HG03045 (cell line): ENCODE measurements around the gene AFAP1L2.

Source experiments
- ATAC-seq: cut with Tn5 transposase; IDR thresholded peaks from one replicate; pipeline ENCODE4 v1.9.1; 2021; ENCODE audit warnings: mild to moderate bottlenecking, moderate library complexity; ENCODE audit not compliant: unreplicated experiment

AFAP1L2 gene

GRCh38 chr10:114392112-114392835 is 12.0 kb downstream of the AFAP1L2 start:
- ATAC-seq, result no peak

GRCh38 chr10:114391599-114391998 is 12.7 kb downstream of the AFAP1L2 start:
- no peak for ATAC-seq

GRCh38 chr10:114389426-114389825 is 14.9 kb downstream of the AFAP1L2 start:
- no peak for ATAC-seq

DNA sequence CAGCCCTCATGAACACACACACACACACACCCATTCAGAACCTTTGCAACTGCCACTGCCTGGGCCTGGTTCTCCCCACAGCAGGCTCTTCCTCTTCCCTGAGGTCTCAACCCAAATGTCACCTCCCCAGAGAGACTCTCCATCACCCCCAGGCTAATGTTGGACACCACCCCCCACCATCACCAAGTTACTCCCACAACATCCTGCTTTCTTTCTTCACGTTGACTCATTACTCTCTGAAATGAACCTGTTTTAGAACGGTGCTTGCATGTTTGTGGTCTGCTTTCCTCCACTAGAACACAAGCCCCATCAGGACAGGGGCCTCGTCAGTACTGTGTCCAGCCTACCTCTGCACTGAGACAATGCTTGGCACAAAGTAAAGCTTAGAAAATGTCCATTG is 16.0 kb downstream of the AFAP1L2 start:
- ATAC-seq, result no peak

DNA sequence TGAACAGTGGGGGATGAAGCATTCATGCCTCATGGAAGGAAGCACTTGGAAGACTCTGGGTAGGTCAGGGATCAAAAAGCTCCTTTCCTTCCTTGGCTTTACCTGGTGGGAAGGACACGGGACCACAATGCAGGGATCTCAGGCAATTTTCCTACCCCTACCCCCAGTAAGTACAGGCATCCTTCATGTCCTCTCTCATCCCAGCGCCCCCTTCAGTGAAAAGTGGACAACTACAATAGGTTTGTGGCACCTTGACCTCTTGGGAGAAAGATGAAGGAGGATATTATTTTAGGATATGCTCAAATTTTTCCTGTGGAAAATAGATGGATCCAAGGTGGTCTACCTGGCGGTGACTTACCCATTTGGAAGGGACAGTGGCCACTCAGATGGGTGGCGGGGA is 16.5 kb downstream of the AFAP1L2 start:
- no peak for ATAC-seq

GRCh38 chr10:114386452-114386851 is 17.9 kb downstream of the AFAP1L2 start:
- no peak for ATAC-seq

GRCh38 chr10:114385557-114385956 is 18.7 kb downstream of the AFAP1L2 start:
- ATAC-seq, result no peak

DNA sequence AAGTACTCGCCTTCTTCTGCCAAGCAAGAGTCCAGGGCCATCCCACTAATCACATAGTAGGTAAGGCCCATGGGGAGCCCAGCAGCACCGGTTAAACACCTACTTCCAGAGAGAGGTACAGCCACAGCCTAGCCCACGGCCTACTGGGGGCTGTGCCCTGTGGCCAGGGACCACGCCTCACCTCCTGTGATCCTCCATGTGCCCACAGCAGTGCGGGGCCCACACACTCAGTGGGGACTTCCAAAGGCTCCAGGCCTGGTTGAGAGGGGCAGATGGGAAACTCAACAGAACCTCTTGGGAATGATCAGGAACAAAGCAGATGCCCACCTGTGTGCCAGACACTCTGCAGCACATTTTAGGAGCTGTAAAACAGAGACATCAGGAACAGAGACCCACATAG is 19.7 kb downstream of the AFAP1L2 start:
- ATAC-seq, result no peak

- ATAC-seq, result no peak
These were observed 20.1 kb downstream of the AFAP1L2 start for GRCh38 chr10:114384181-114384580.

- ATAC-seq, result no peak
These were observed 23.5 kb downstream of the AFAP1L2 start for GRCh38 chr10:114380797-114381196.

DNA sequence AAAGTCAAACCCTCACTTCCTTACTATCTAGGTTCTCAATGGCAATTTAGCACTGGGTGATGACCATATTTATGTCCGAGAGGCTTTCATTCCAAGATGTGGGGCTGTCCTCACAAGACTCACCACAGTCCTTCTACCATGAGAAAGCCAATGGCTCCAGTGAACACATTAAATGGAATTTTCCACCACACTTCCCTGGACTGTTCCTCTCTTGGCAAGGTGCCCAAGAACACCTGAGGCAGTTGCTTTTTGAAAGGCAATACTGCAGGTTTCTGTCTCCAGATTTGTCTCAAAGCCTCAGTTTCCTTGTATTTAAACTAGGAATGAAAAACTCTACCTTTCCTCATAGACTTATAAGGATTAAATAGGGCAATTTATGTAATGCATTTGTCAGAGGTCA is 24.2 kb downstream of the AFAP1L2 start:
- no peak for ATAC-seq

DNA sequence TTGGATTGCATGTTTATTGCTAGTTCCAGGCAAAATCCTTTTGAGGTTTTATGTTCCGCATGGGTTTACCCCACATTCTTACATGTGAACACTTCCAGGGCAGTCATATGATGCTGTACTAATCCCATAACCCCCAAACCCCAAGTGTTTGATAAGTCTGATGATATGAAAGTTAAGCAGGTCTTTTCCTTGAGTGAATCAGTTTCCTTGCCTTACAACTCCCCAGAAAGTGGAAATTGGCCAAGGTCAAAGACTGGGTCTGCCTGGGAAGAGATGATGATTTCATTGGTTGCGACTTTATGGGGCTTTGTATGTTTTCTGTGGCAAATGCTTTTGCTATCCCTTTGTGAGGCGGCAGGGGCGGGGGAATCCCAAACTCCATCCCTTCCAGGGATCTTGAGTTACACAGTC is 24.7 kb downstream of the AFAP1L2 start:
- no peak for ATAC-seq

GRCh38 chr10:114376523-114376922 is 27.8 kb downstream of the AFAP1L2 start:
- ATAC-seq, result no peak

DNA sequence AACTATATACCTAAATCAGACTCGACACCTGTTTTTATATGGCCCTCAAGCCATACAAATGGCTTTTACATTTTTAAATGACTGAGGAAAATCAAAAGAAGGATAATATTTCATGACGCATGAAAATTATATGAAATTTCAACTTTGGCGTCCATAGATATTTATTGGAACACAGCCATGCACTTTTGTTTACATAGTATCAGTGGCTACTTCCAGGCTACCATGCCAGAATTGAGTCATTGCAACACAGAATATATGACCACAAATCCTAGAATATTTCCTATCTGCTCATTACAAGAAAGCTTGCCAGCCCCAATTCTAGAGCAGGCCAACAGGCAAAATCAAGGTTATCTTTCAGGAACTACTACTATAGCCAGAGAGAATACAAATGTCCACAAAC is 29.3 kb downstream of the AFAP1L2 start:
- no peak for ATAC-seq

GRCh38 chr10:114374053-114374791 is 30.1 kb downstream of the AFAP1L2 start:
- no peak for ATAC-seq

GRCh38 chr10:114373631-114374030 is 30.7 kb downstream of the AFAP1L2 start:
- ATAC-seq, result no peak

DNA sequence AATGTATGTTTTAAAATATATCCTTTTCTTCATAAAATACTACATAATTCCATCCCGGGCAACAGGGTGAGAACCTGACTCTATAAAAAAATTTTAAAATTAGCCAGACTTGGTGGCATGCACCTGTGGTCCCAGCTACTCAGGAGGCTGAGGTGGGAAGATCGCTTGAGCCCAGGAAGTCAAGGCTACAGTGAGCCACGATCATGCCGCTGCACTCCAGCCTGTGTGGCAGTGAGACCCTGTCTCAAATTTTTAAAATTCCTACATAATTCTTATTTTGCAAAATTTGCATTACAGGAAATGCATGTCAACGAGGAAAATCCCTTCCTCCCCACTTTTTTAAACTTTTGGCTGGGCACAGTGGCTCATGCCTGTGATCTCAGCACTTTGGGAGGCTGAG is 31.3 kb downstream of the AFAP1L2 start:
- no peak for ATAC-seq

- no peak for ATAC-seq
These were observed 32.1 kb downstream of the AFAP1L2 start for GRCh38 chr10:114372179-114372578.

DNA sequence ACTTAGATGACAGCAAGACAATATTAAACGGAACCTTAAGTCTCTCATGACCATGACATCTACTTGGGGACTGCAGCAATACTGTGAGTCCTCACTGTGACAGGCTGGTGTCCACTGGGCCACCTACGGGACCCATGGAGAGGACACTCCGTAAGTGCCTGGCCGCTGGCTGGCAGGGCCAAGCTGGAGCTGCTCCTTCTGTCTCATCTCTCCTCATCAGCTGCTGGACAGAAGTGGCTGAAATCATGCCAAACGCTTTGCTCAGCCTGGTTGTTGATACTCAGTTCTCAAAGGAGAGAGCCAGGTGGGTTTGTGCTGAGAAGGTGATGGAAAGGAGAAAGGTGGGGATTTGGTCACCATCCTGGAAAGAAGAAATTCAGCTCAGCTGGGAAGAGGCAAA is 33.3 kb downstream of the AFAP1L2 start:
- ATAC-seq, result no peak

- no peak for ATAC-seq
These were observed 34.1 kb downstream of the AFAP1L2 start for GRCh38 chr10:114370199-114370598.

GRCh38 chr10:114368057-114368391 is 36.3 kb downstream of the AFAP1L2 start:
- no peak for ATAC-seq

DNA sequence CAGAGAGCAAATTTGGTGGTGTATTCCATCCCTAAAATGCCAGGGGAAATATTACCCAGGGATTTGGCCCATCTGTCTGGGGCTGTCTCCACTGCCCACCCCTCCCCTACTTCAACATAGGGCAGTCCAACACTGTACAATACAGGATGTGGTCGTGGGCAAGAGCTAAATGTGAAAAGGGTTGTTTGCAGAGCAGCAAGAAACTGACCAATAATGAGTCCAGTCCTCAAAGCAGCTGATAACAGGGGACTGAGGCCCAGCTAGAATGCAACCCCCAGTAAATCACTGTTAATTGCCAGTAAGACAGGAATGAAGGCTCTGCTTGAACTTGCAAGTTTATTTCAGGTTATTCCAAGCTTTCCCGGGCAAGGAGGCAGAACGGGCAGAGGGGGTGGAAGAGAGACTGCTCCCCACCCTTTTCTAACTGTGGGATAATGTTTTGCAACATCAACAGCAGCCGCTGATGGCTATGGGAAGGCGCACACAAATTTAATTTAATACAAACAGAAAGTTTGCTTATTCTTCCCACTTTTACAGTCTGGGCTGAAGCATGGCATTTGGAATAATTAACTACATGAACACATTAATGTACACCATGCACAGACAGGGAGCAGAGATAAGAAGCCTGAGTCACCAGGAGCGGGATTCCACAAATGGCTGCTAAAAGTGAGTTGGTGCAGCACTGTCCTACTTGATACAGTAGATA is 36.8 kb downstream of the AFAP1L2 start:
- no peak for ATAC-seq
